ENCODE measurements around the gene SLC7A7. TPM values are rescaled to one million over a fixed set of nuclear protein-coding genes. Genes with fewer than 3 reads are reported as not detected.
A peak's percentile ranks its signal among the peaks of the same experiment; 100 is the strongest.
"Not testable (repeated sequence)": the region's sequence is repeated elsewhere in the genome, so short reads cannot be mapped to it uniquely, and the experiment has no call there.

Gene SLC7A7
- total RNA-seq, 2 experiments from 2014 or later: 0.38 to 0.60 TPM

DNA sequence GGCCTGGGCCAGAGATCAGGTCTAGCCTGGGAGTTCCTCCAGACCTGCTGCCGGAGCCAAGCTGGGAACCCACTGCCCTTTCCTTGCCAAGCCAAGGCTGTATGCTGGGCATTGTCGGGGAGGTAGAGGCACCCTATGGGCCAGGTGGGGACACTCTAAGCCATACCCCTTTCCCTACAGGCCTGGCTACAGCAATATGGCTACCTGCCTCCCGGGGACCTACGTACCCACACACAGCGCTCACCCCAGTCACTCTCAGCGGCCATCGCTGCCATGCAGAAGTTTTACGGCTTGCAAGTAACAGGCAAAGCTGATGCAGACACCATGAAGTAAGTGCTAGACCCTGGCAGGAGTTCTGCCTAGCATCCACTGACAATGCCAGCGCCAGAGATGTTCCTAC is 26.1 kb upstream of the SLC7A7 start:
- CTCF ChIA-PET: interaction anchor here (0.7 to 1.6 kb wide), 3 partner anchors 11 to 32 kb away, joined by 3 to 7 read pairs (median 3); partner anchors contain the start of gene MRPL52
- Mint-ChIP-seq H3K9me3 (no peaks in the 10 kb centered on the region), H3K4me1 (peaks cover 6% of the 10 kb centered on the region), H3K27me3 (peaks cover 19% of the 10 kb centered on the region), H3K27ac (no peak overlapping the region), H3K4me3 (no peak overlapping the region), H3K36me3 (ENCODE audit: low read depth) (peaks cover 6% of the 10 kb centered on the region)
- DNase-seq: no peak
- POLR2A ChIA-PET: interaction anchor here (0.5 to 1.1 kb wide), 2 partner anchors 11 to 116 kb away, joined by 3 to 6 read pairs; no protein-coding TSS in a partner anchor

DNA sequence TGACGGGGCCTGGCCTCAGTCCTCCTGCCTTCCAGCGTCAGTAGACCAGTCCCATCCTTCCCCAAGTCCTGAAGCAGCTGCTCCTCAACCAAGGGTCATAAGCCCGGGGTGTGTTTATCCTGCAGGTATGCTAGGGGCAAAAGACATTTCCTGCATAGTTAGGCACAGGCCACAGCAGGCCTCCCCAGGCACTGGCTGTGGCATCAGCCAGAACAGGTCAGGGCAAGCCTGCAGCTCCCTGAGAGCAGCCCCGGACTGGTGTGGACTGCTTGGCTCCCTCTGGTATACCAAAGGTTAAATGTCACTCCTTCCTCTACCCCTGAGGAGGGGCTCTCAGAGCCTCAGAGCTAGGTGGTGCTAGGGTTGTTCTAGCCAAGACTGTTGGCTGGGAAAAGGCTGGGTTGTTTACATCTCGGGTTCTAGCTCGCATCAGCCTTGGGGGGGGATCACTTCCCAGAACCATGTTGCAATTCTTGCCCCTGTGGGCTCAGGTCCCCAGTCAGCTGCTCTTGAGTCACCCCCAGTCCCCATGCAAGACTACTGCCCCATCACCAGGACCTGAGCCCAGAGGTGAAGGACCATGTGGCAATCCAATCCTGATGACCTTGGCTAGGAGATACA is 24.0 kb upstream of the SLC7A7 start:
- ChIA-PET POLR2A (interaction anchor here (1.0 to 1.3 kb wide), 4 partner anchors 9 to 16 kb away, joined by 3 to 8 read pairs (median 4); partner anchors contain the start of gene MRPL52), CTCF (interaction anchor here (1.0 to 6.4 kb wide), 3 partner anchors 9 to 219 kb away, joined by 3 to 62 read pairs (median 3); no protein-coding TSS in a partner anchor)
- peaks cover 25% of the 10 kb centered on the region for H3K36me3 Mint-ChIP-seq (ENCODE audit: low read depth)
- DNase-seq: no peak
- H3K4me3 Mint-ChIP-seq: no peak overlapping the region
- H3K4me1 Mint-ChIP-seq: peaks cover 7% of the 10 kb centered on the region
- no peaks in the 10 kb centered on the region for H3K9me3 Mint-ChIP-seq
- no peak overlapping the region for H3K27ac Mint-ChIP-seq
- H3K27me3 Mint-ChIP-seq: peaks cover 18% of the 10 kb centered on the region

DNA sequence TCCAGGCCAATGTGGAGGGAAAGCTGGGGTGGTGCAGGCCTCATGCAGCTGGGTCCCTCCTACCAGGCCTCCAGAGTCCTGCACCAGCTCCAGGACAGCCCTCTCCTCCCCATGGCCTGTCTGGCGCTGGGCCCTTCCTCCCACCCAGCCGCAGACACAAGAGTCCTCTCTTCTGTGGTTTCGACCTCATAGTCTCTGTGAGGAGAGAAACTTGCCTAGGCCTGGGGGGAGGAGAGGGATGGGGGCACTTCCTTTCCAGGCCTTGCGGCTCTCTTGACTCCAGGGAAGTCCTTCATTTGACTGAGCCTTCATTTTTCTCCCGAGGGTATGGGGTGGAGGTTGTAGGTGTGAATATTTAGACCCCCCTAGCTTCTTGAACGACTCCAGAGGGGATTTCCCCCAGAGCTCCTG is 23.4 kb upstream of the SLC7A7 start:
- Mint-ChIP-seq H3K4me1 (peaks cover 7% of the 10 kb centered on the region), H3K27me3 (peaks cover 18% of the 10 kb centered on the region), H3K4me3 (no peak overlapping the region), H3K27ac (no peak overlapping the region), H3K36me3 (ENCODE audit: low read depth) (peaks cover 26% of the 10 kb centered on the region), H3K9me3 (no peaks in the 10 kb centered on the region)
- no peak for DNase-seq
- ChIA-PET CTCF (interaction anchor here (0.5 to 6.4 kb wide), 3 partner anchors 14 to 267 kb away, joined by 3 to 62 read pairs (median 4); no protein-coding TSS in a partner anchor), POLR2A (interaction anchor here (1.0 to 1.3 kb wide), 5 partner anchors 8 to 17 kb away, joined by 3 to 8 read pairs (median 4); partner anchors contain the start of gene MRPL52)

DNA sequence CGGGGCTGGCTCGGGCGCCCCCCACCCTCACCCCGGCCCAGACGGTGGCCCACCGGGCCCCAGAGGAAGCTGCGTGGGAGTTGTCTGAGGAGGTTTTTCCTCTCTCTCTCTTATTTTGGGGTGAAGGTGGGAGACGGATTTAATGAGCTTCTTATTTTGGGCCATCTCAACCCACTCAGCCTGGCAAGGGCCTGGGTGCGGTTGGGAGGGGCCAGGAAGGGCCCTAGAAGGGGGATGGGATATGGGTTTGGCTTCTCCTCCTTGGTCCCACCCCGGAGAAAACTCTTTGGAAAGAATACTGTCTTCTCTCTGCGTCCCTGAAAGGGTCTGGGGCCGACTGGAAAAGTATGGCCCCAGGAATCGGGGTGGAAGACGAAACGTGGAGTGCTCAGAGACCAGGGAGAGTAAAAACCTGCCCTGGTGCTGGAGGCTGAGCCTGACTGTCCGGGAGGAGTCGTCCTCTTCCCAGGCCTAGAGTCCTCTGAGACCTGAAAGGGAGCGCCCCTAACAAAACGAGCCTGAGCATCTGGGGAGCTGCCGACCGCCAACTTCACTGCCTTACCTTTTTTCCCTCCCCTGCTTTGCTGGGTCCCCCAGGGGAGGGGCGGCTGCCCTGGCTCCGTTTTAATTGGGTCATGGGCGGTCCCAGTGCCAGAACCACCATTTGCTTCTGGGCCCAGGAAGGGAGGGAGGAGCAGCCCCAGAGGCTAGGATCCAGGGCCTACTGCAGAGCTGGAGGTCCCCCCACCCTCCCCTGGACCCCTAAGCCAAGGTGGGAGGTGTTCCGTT is 22.7 kb upstream of the SLC7A7 start:
- peaks cover 30% of the 10 kb centered on the region for H3K36me3 Mint-ChIP-seq (ENCODE audit: low read depth)
- H3K4me1 Mint-ChIP-seq: peaks cover 7% of the 10 kb centered on the region
- ChIA-PET POLR2A (interaction anchor here (1.0 to 1.3 kb wide), 3 partner anchors 8 to 13 kb away, joined by 4 to 8 read pairs (median 5); partner anchors contain the start of gene MRPL52), CTCF (interaction anchor here (0.5 to 6.4 kb wide), 4 partner anchors 15 to 267 kb away, joined by 3 to 62 read pairs (median 4); no protein-coding TSS in a partner anchor)
- H3K27ac Mint-ChIP-seq: no peak overlapping the region
- DNase-seq: no peak
- peaks cover 15% of the 10 kb centered on the region for H3K27me3 Mint-ChIP-seq
- no peak overlapping the region for H3K4me3 Mint-ChIP-seq
- no peaks in the 10 kb centered on the region for H3K9me3 Mint-ChIP-seq

DNA sequence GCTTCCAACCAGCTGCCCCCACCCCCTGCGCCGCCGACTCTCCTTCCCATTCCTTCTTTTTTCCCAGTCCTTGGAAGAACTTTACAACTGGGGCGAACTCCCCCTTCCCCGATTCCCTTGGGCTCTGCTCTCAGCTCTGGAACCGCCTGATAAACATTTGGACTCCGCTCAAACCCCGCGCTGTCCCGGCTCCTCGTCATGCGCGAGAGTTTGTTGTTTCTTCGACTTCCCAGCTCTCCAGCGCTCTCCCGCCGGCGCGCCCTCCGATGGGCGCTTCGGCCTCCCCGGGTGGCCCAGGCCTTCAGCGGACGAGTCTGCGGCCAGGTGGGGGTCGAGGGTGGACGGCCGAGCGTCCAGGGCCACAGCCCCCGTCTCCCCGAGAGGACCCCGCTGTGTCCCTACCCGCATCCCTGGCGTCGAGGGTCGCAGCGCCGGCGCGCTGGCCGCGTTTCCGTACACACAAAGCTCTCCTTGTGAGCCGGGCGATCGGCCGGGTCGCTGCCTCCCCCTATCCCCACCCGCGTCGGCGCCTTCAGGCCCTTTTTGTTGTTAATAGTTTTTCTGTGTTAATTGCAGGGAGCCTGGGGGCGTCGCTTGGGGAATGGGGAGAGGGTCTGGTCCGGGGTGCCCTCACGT is 22.0 kb upstream of the SLC7A7 start:
- Mint-ChIP-seq H3K9me3 (no peaks in the 10 kb centered on the region), H3K36me3 (ENCODE audit: low read depth) (peaks cover 30% of the 10 kb centered on the region), H3K27ac (no peak overlapping the region), H3K27me3 (peaks cover 15% of the 10 kb centered on the region), H3K4me3 (no peak overlapping the region), H3K4me1 (peaks cover 7% of the 10 kb centered on the region)
- ChIA-PET POLR2A (interaction anchor here (0.8 kb wide), 1 partner anchor 34 kb away, joined by 3 read pairs; the partner anchor contains the start of gene LRP10), CTCF (interaction anchor here (1.2 to 6.4 kb wide), 2 partner anchors 14 to 16 kb away, joined by 3 to 62 read pairs; no protein-coding TSS in a partner anchor)
- no peak for DNase-seq

DNA sequence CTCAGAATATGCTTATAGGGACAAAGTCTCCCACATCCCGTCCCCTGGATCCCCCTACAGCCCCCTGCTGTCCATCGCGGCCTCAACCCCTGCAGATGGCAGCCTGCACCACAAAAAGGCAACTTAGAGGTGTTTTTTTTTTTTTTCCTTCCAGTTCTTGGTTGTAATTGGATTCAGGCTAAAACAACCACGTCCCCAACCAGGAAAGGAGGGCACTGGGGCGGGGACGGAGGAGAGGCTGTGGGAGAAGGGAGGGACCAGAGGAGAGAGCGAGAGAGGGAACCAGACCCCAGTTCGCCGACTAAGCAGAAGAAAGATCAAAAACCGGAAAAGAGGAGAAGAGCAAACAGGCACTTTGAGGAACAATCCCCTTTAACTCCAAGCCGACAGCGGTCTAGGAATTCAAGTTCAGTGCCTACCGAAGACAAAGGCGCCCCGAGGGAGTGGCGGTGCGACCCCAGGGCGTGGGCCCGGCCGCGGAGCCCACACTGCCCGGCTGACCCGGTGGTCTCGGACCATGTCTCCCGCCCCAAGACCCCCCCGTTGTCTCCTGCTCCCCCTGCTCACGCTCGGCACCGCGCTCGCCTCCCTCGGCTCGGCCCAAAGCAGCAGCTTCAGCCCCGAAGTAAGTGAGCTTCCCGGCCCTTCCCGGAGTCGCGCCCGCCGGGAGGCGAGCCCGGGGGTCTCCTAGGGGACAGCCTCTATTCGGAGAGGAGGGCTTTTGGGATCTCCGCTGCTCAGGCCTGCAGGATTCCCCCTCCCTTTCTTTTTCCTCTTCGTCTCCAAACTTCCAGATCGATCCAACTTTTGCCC is 21.3 kb upstream of the SLC7A7 start, which contains the start of gene MMP14:
TSS of gene MMP14 (plus strand) at position 285 of the 813 bp plus-strand sequence. CDS start at position 518, 233 bp downstream.
- ChIA-PET POLR2A (interaction anchor here (0.8 kb wide), 1 partner anchor 35 kb away, joined by 3 read pairs; the partner anchor contains the start of gene LRP10), CTCF (interaction anchor here (0.6 to 6.4 kb wide), 3 partner anchors 13 to 64 kb away, joined by 3 to 62 read pairs (median 4); no protein-coding TSS in a partner anchor)
- Mint-ChIP-seq H3K9me3 (no peaks in the 10 kb centered on the region), H3K4me1 (peaks cover 11% of the 10 kb centered on the region), H3K36me3 (ENCODE audit: low read depth) (peaks cover 35% of the 10 kb centered on the region), H3K27ac (no peak within 1 kb of the TSS), H3K27me3 (peaks cover 15% of the 10 kb centered on the region), H3K4me3 (no peak within 1 kb of the TSS)
- no peak for DNase-seq

DNA sequence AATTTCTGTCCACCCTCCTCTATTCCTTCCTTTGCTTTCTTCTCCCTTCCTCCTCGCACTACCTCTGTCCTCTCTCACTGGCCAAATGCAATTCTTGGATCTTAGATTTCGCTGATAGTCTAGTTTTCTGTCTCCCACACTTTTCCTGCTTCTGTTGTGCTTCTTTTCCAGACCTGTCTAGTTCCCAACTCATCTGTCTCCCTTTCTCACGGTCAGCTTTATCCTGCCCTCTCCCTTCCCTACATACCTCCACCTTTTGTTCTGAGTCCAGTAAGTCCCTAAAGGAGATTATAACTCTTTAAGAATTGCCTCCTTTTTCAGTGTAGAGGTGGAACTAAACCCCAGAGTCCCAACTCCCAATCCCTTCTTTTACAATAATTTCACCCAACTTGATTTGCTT is 20.3 kb upstream of the SLC7A7 start:
- Mint-ChIP-seq H3K4me1 (peaks cover 20% of the 10 kb centered on the region), H3K36me3 (ENCODE audit: low read depth) (peaks cover 40% of the 10 kb centered on the region), H3K27ac (no peak overlapping the region), H3K4me3 (no peak overlapping the region), H3K9me3 (no peaks in the 10 kb centered on the region), H3K27me3 (peaks cover 15% of the 10 kb centered on the region)
- CTCF ChIA-PET: interaction anchor here (1.2 to 6.4 kb wide), 3 partner anchors 12 to 23 kb away, joined by 3 to 62 read pairs (median 18); no protein-coding TSS in a partner anchor
- POLR2A ChIA-PET: interaction anchor here (1.2 to 1.5 kb wide), 2 partner anchors 36 to 47 kb away, joined by 3 read pairs; partner anchors contain the start of gene LRP10
- no peak for DNase-seq

DNA sequence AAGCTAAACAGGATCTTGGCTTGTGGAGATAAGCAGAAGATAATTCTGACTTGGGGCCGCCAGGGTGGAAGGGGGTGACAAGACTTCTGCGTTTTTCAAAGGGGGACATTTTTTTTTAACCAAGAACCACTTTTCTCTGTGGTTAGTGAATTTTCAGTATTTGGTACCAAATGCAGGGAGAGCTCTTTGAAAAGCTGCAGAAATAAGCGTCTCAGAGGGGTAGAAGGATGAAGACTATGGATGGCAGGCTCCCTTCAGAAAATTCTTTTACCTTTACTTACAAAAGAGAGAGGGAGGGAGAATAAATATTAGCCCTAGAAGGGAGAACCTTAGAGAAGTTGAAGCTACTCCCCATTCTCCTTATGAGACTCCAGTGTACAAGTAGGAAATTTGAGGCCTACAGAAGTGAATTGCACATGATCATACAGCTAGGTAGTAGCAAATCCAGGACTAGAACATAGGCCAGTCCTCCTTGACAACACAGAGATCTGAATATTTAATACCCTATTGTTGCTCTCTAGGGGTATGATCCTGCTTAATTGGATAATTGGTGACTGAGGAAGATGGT is 15.3 kb upstream of the SLC7A7 start:
- peak overlapping the region; percentile 90 for H3K27ac Mint-ChIP-seq
- H3K27me3 Mint-ChIP-seq: no peaks in the 10 kb centered on the region
- peaks cover 30% of the 10 kb centered on the region for H3K4me1 Mint-ChIP-seq
- DNase-seq: no peak
- H3K4me3 Mint-ChIP-seq: peak overlapping the region; percentile 87
- ChIA-PET POLR2A (interaction anchor here (0.6 to 2.7 kb wide), 28 partner anchors 8 to 548 kb away, joined by 3 to 23 read pairs (median 5); partner anchors contain the start of genes DAD1, HAUS4, LRP10 and OXA1L), CTCF (interaction anchor here (0.8 to 1.7 kb wide), 20 partner anchors 9 to 282 kb away, joined by 3 to 16 read pairs (median 4); partner anchors contain the start of genes DAD1, OXA1L and RBM23)
- H3K9me3 Mint-ChIP-seq: no peaks in the 10 kb centered on the region
- peaks cover 35% of the 10 kb centered on the region for H3K36me3 Mint-ChIP-seq (ENCODE audit: low read depth)

DNA sequence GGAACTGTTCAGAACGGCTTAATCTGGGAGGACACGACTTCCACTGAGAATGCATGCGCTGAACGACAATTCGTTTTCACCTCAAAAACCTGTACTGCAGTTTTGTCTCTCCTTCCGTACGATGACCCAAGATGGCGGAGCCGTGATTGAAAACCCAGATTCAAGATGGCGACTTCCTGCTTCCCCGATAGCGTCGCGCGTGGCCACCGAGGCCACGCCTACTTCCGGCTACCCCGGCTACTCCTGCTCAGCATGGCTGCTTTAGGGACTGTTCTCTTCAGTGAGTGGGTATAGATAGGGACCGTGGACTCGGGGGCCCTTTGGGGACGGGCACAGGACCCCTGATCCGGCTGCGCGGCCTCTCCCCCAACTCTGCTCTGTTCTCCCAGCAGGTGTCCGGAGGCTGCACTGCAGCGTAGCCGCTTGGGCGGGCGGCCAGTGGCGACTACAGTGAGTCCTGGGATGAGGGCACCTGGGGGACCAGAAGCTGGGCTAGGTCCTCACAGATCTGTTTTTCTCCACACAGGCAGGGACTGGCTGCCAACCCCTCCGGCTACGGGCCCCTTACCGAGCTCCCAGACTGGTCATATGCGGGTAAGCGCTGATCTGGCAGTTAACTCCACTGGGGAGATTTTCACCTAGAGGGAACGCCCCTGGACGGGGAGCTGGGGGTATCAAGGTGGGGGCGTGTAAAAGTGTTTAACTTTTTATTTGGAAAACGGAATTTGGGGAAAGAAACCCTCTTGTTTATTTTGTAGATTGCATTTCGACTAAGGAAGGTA is 14.6 kb upstream of the SLC7A7 start, which contains the start of gene MRPL52:
TSS of gene MRPL52 (plus strand) at position 227 of the 782 bp plus-strand sequence. CDS start at position 253, 26 bp downstream.
- DNase-seq: peak; percentile 93
- H3K36me3 Mint-ChIP-seq (ENCODE audit: low read depth): peaks cover 28% of the 10 kb centered on the region
- no peaks in the 10 kb centered on the region for H3K9me3 Mint-ChIP-seq
- ChIA-PET POLR2A (interaction anchor here (0.6 to 2.7 kb wide), 33 partner anchors 9 to 548 kb away, joined by 3 to 23 read pairs (median 4); partner anchors contain the start of genes DAD1, HAUS4, LRP10 and OXA1L), CTCF (interaction anchor here (0.6 to 3.5 kb wide), 25 partner anchors 9 to 281 kb away, joined by 3 to 16 read pairs (median 4); partner anchors contain the start of genes DAD1, HAUS4, LRP10 and OXA1L)
- H3K27ac Mint-ChIP-seq: peak within 1 kb of the TSS; percentile 90
- H3K4me1 Mint-ChIP-seq: peaks cover 33% of the 10 kb centered on the region
- peak within 1 kb of the TSS; percentile 87 for H3K4me3 Mint-ChIP-seq
- H3K27me3 Mint-ChIP-seq: no peaks in the 10 kb centered on the region

DNA sequence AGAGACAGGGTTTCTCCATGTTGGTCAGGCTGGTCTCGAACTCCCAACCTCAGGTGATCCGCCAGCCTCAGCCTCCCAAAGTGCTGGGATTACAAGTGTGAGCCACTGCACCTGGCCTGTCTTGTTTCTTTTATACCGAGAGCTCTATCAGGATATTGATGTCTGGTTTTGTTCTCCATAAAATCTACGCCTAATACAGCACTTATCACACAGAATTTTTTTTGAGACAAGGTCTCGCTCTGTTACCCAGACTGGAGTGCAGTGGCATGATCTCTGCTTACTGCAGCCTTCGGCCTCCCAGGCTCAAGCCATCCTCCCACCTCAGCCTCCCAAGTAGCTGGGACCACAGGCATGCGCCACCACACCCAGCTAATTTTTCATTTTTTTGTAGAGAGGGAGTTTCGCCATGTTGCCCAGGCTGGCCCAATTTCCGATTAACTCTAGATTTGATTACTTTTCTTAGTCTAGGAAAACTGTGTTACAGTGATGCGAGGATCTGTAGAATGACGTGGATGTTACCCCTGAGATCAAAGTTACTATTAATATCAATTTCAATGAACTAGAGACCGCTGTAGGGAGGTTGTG is 13.9 kb upstream of the SLC7A7 start:
- H3K27me3 Mint-ChIP-seq: not testable (repeated sequence)
- POLR2A ChIA-PET: interaction anchor here (0.9 to 2.7 kb wide), 12 partner anchors 22 to 264 kb away, joined by 3 to 23 read pairs (median 6); partner anchors contain the start of genes DAD1, HAUS4, LRP10 and OXA1L

More for the DNA sequence above, 13.9 kb upstream of the SLC7A7 start:
- Mint-ChIP-seq H3K27ac (peak overlapping the region; percentile 90), H3K36me3 (ENCODE audit: low read depth) (peaks cover 23% of the 10 kb centered on the region), H3K4me1 (peaks cover 40% of the 10 kb centered on the region), H3K4me3 (peak overlapping the region; percentile 87)
- H3K9me3 Mint-ChIP-seq, DNase-seq: not testable (repeated sequence)
- CTCF ChIA-PET: interaction anchor here (0.8 to 3.5 kb wide), 5 partner anchors 24 to 128 kb away, joined by 3 to 12 read pairs (median 4); partner anchors contain the start of genes HAUS4, LRP10 and PRMT5

Measured in activated CD4-positive, alpha-beta memory T cell treated with anti-CD3 and anti-CD28 coated beads, Interleukin-2, amount 10 ng/mL, durations not matched to agents 7 days and 5 days (primary cell).